Astrocyte (in vitro differentiated cells and primary cell): ENCODE data around the gene EMID1.

Source experiments
- CTCF ChIP-seq: IDR thresholded peaks from 2 replicates; pipeline ENCODE4 v1.5.1; 2011; ENCODE audit warnings: low read depth, mild to moderate bottlenecking, inconsistent platforms, low read length, moderate library complexity; ENCODE audit not compliant: insufficient read depth
- EZH2 ChIP-seq: IDR thresholded peaks from 2 replicates; pipeline ENCODE4 v1.6.1; 2012; ENCODE audit warnings: mild to moderate bottlenecking, low read length, inconsistent platforms; ENCODE audit not compliant: insufficient read depth

- no peak for TF ChIP-seq CTCF
- no peak for TF ChIP-seq EZH2
Measured at GRCh38 chr22:29195964-29196666, 9.6 kb upstream of the EMID1 start.
